H1 (cell line): Measurements from ENCODE around the gene COLEC11. TPM values are rescaled to one million over a fixed set of nuclear protein-coding genes. Genes with fewer than 3 reads are reported as not detected.

Source experiments
- CTCF ChIA-PET: fragments of 300-600 bp; sonication (Branson Sonifier 250); formaldehyde crosslinking; loops from one replicate; lab custom pipeline; 2021; ENCODE audit not compliant: partially characterized antibody; lab: Charles Lee
- POLR2A ChIA-PET: fragments of 300-600 bp; sonication (Branson Sonifier 250); formaldehyde crosslinking; loops from one replicate; lab custom pipeline; 2021; ENCODE audit warnings: inconsistent platforms; ENCODE audit not compliant: partially characterized antibody; lab: Charles Lee
- DNase-seq, 2 experiments: peaks; one replicate each; pipeline versions ENCODE4 v3.0.0 to v3.0.0-alpha.2; 2010 to 2022; ENCODE audit warnings: low spot score in 2 of 2, low read depth in 1 of 2, mixed read lengths in 1 of 2
- FAIRE-seq: peaks from 2 replicates; lab custom pipeline; 2011; peaks lifted over from hg19 to GRCh38; lab: Jason Lieb, UNC
- H2AFZ ChIP-seq: 2 replicates; pipeline ENCODE4 v1.8.1; 2012; ENCODE audit warnings: low read length, inconsistent platforms
- H2AK5ac ChIP-seq: 2 replicates; pipeline ENCODE4 v1.6.1; 2013; ENCODE audit warnings: low read depth, low read length
- H2BK120ac ChIP-seq: replicated peaks from 2 replicates; pipeline ENCODE3; 2013; ENCODE audit warnings: low read depth, low read length, inconsistent platforms
- H2BK12ac ChIP-seq: 2 replicates; pipeline ENCODE4 v1.6.1; 2013; ENCODE audit warnings: low read depth, low read length
- H2BK15ac ChIP-seq: 2 replicates; pipeline ENCODE4 v1.6.1; 2013; ENCODE audit warnings: low read length
- H2BK20ac ChIP-seq: 2 replicates; pipeline ENCODE4 v1.6.1; 2013; ENCODE audit warnings: low read length
- H2BK5ac ChIP-seq: 2 replicates; pipeline ENCODE4 v1.6.1; 2013; ENCODE audit warnings: low read depth, low read length
- H3K14ac ChIP-seq: 2 replicates; pipeline ENCODE4 v1.6.1; 2013; ENCODE audit warnings: inconsistent platforms; ENCODE audit not compliant: insufficient read length
- H3K18ac ChIP-seq: 2 replicates; pipeline ENCODE4 v1.6.1; 2013; ENCODE audit warnings: low read length; ENCODE audit errors: extremely low read depth
- H3K23ac ChIP-seq: 2 replicates; pipeline ENCODE4 v1.6.1; 2013; ENCODE audit warnings: inconsistent platforms; ENCODE audit not compliant: insufficient read length
- H3K23me2 ChIP-seq: 2 replicates; pipeline ENCODE4 v1.6.1; 2013; ENCODE audit warnings: low read depth, low read length
- H3K27ac ChIP-seq: 2 replicates; pipeline ENCODE4 v1.6.1; 2011; ENCODE audit warnings: low read depth, low read length, inconsistent platforms
- H3K27me3 ChIP-seq, 4 experiments: replicated peaks in 1 of 4; 1 replicate in 1 of 4; 2 replicates in 3 of 4; pipeline versions ENCODE4 v1.6.1 to v1.8.1; 2011 to 2013; ENCODE audit warnings: low read length in 3 of 4, mild to moderate bottlenecking in 3 of 4, inconsistent platforms in 2 of 4, mixed read lengths in 2 of 4, moderate library complexity in 1 of 4; ENCODE audit not compliant: control insufficient read depth in 3 of 4, insufficient read depth in 3 of 4; ENCODE audit errors: extremely low read depth in 1 of 4
- H3K36me3 ChIP-seq, 4 experiments: 2 replicates each; pipeline versions ENCODE4 v1.6.1 to v1.8.1; 2011 to 2013; ENCODE audit warnings: mild to moderate bottlenecking in 4 of 4, low read length in 3 of 4, moderate library complexity in 2 of 4, control low read depth in 1 of 4, inconsistent platforms in 1 of 4; ENCODE audit not compliant: insufficient read depth in 4 of 4, control insufficient read depth in 2 of 4
- H3K4ac ChIP-seq: replicated peaks from 2 replicates; pipeline ENCODE3; 2013; ENCODE audit warnings: low read length, low read depth, mixed read lengths, inconsistent platforms; ENCODE audit not compliant: insufficient read length
- H3K4me1 ChIP-seq, 4 experiments: replicated peaks in 1 of 4; 1 replicate in 1 of 4; 2 replicates in 3 of 4; pipeline versions ENCODE4 v1.6.1 to v1.8.1; 2011 to 2013; ENCODE audit warnings: low read length in 3 of 4, inconsistent platforms in 2 of 4, mixed read lengths in 1 of 4; ENCODE audit not compliant: insufficient read depth in 4 of 4, control insufficient read depth in 3 of 4
- H3K4me2 ChIP-seq, 2 experiments: 2 replicates each; pipeline versions ENCODE4 v1.6.1 to v1.8.1; 2011 to 2013; ENCODE audit warnings: low read depth in 2 of 2, low read length in 2 of 2, control low read depth in 1 of 2, inconsistent platforms in 1 of 2, mild to moderate bottlenecking in 1 of 2; ENCODE audit not compliant: insufficient read depth in 1 of 2
- H3K4me3 ChIP-seq, 4 experiments: fragments of 200-600, 300-600 bp in 1 of 4; sonication (generic), shearing (Covaris generic), sonication (Bioruptor Twin) in 1 of 4; 2 replicates each; pipeline versions ENCODE4 v1.5.1 to v1.8.1; 2011 to 2016; ENCODE audit warnings: low read length in 4 of 4, low read depth in 3 of 4, control low read depth in 2 of 4, inconsistent platforms in 2 of 4, mild to moderate bottlenecking in 2 of 4, mixed read lengths in 1 of 4, moderate library complexity in 1 of 4; ENCODE audit not compliant: insufficient read depth in 2 of 4; ENCODE audit errors: extremely low read depth in 1 of 4
- H3K56ac ChIP-seq: replicated peaks from 2 replicates; pipeline ENCODE3; 2013; ENCODE audit warnings: low read depth, mild to moderate bottlenecking, mixed read lengths, low read length, inconsistent platforms; ENCODE audit not compliant: insufficient read length
- H3K79me1 ChIP-seq: 2 replicates; pipeline ENCODE4 v1.6.1; 2013; ENCODE audit warnings: low read depth, low read length, control low read depth
- H3K79me2 ChIP-seq, 2 experiments: 2 replicates each; pipeline versions ENCODE4 v1.6.1 to v1.8.1; 2012 to 2013; ENCODE audit warnings: low read length in 2 of 2, mild to moderate bottlenecking in 2 of 2, inconsistent platforms in 1 of 2; ENCODE audit not compliant: insufficient read depth in 2 of 2, control insufficient read depth in 1 of 2
- H3K9ac ChIP-seq, 4 experiments: replicated peaks in 1 of 4; 1 replicate in 1 of 4; 2 replicates in 3 of 4; pipeline versions ENCODE4 v1.6.1 to v1.8.1; 2011 to 2013; ENCODE audit warnings: low read depth in 3 of 4, low read length in 3 of 4, control low read depth in 2 of 4, mild to moderate bottlenecking in 2 of 4, moderate library complexity in 2 of 4, inconsistent platforms in 1 of 4; ENCODE audit errors: extremely low read depth in 1 of 4
- H3K9me3 ChIP-seq, 2 experiments: 2 replicates each; pipeline versions ENCODE4 v1.6.1 to v1.8.1; 2012 to 2013; ENCODE audit warnings: mild to moderate bottlenecking in 2 of 2, moderate library complexity in 2 of 2, control low read depth in 1 of 2, inconsistent platforms in 1 of 2, low read depth in 1 of 2, low read length in 1 of 2, mixed read lengths in 1 of 2; ENCODE audit not compliant: insufficient read depth in 2 of 2
- H4K20me1 ChIP-seq, 2 experiments: replicated peaks in 1 of 2; 2 replicates each; pipeline versions ENCODE3 to v1.8.1; 2011 to 2013; ENCODE audit warnings: inconsistent platforms in 2 of 2, low read length in 2 of 2, mild to moderate bottlenecking in 1 of 2; ENCODE audit not compliant: insufficient read depth in 2 of 2, control insufficient read depth in 1 of 2
- H4K5ac ChIP-seq: 2 replicates; pipeline ENCODE4 v1.6.1; 2013; ENCODE audit warnings: low read length, low read depth, mixed read lengths, inconsistent platforms; ENCODE audit not compliant: insufficient read length
- H4K8ac ChIP-seq: 2 replicates; pipeline ENCODE4 v1.8.0; 2013; ENCODE audit warnings: mild to moderate bottlenecking, moderate library complexity, low read length, inconsistent platforms; ENCODE audit not compliant: insufficient read depth; ENCODE audit errors: extremely low read depth
- H4K91ac ChIP-seq: replicated peaks from 2 replicates; pipeline ENCODE3; 2013; ENCODE audit warnings: low read length, mixed read lengths, inconsistent platforms; ENCODE audit not compliant: insufficient read length
- ATF2 ChIP-seq: IDR thresholded peaks from 2 replicates; pipeline ENCODE4 v1.6.1; 2012; ENCODE audit warnings: low read length, inconsistent platforms
- CBX8 ChIP-seq: fragments of 300-800, 300-1000 bp; sonication (generic); IDR thresholded peaks from 2 replicates; pipeline ENCODE4 v1.7.1; 2016; ENCODE audit warnings: low read depth, low read length, borderline replicate concordance
- CTCF ChIP-seq, 3 experiments: IDR thresholded peaks; 1 replicate in 2 of 3; 2 replicates in 1 of 3; pipeline versions ENCODE4 v1.5.1 to v1.6.1; 2011; ENCODE audit warnings: low read length in 3 of 3, mild to moderate bottlenecking in 3 of 3, inconsistent platforms in 2 of 3, low read depth in 1 of 3, moderate library complexity in 1 of 3; ENCODE audit not compliant: insufficient read depth in 1 of 3; ENCODE audit errors: control extremely low read depth in 1 of 3
- HDAC6 ChIP-seq: IDR thresholded peaks from one replicate; pipeline ENCODE4 v1.7.1; 2012; ENCODE audit warnings: low read depth, mild to moderate bottlenecking, inconsistent platforms, low read length, moderate library complexity
- KDM4A ChIP-seq: IDR thresholded peaks from one replicate; pipeline ENCODE4 v1.7.1; 2012; ENCODE audit warnings: low read depth, mild to moderate bottlenecking, moderate library complexity, low read length, inconsistent platforms; ENCODE audit not compliant: severe bottlenecking
- WGBS, 2 experiments: shearing (Covaris generic) in 1 of 2; methylation state at CpG; one replicate each; pipeline versions ENCODE4 v1.1.6 to v1.1.7; 2013 to 2015; ENCODE audit warnings: low lambda C conversion rate in 2 of 2, mixed read lengths in 2 of 2, inconsistent platforms in 1 of 2, low coverage in 1 of 2, missing lambda C conversion rate in 1 of 2; ENCODE audit not compliant: insufficient replicate concordance in 2 of 2, insufficient coverage in 1 of 2, insufficient read length in 1 of 2; ENCODE audit errors: extremely low coverage in 1 of 2, missing lambda C conversion rate in 1 of 2; 5-methylcytosine and 5-hydroxymethylcytosine counted together
- polyA plus RNA-seq, 7 experiments: library from polyadenylated mRNA; depleted of rRNA in 3 of 7; stranded (reverse) in 5 of 7; unstranded in 2 of 7; fragments of >200 nt in 5 of 7; fragments of 200-250 nt in 2 of 7; gene quantifications; 1 replicate in 5 of 7; 2 replicates in 1 of 7; 4 replicates in 1 of 7; pipeline versions ENCODE4 v1.2.1 to v1.2.3, GENCODE V29; 2011 to 2013; ENCODE audit warnings: missing spikeins in 2 of 7, mixed read lengths in 2 of 7
- total RNA-seq: library from RNA; stranded (reverse); fragmentation: NEBNext Ultra II Directional; extraction: Animal tissue kit (Norgen Biotek cat#: 25700); gene quantifications from 2 replicates; pipeline ENCODE4 v1.2.1, GENCODE V29; 2021

COLEC11 gene
- total and polyA plus RNA-seq, 2 of the 8 experiments (the other 6 are each of a cell fraction or from before 2014, with no cell fraction given): 0.47 to 0.80 TPM

- no peaks in the 10 kb centered on the region for H3K36me3 ChIP-seq
- no peaks in the 10 kb centered on the region for H3K79me1 ChIP-seq
- no peak overlapping the region for H3K23ac ChIP-seq
- H2AFZ ChIP-seq: no peak overlapping the region
- ChIA-PET CTCF (interaction anchor here (0.9 to 1.9 kb wide), 5 partner anchors 11 to 179 kb away, joined by 3 to 8 read pairs (median 7); no protein-coding TSS in a partner anchor), POLR2A (interaction anchor here (0.7 to 1.0 kb wide), 2 partner anchors 20 to 24 kb away, joined by 3 to 4 read pairs; no protein-coding TSS in a partner anchor)
- H3K14ac ChIP-seq: no peak overlapping the region
- no peak for DNase-seq
- FAIRE-seq: no peak
- no peak overlapping the region for H2BK5ac ChIP-seq
- H2BK120ac ChIP-seq: no peak overlapping the region
- no peaks in the 10 kb centered on the region for H3K9me3 ChIP-seq
- H2BK12ac ChIP-seq: no peak overlapping the region
- no peak overlapping the region for H3K18ac ChIP-seq
- no peak overlapping the region for H4K5ac ChIP-seq
- H3K79me2 ChIP-seq: no peaks in the 10 kb centered on the region
- no peak overlapping the region for H2BK20ac ChIP-seq
- H2AK5ac ChIP-seq: 0 out of 2 replicates have a peak overlapping the region, but pooled peaks have one; percentile 24
- no peak overlapping the region for H3K56ac ChIP-seq
- H4K8ac ChIP-seq: no peak overlapping the region; the same call in 1 of the 2 replicates
- no peak overlapping the region for H3K27ac ChIP-seq
- no peaks in the 10 kb centered on the region for H3K4me1 ChIP-seq
- no peak overlapping the region for H4K91ac ChIP-seq
- no peaks in the 10 kb centered on the region for H3K23me2 ChIP-seq
- no peak overlapping the region for H3K4me3 ChIP-seq
- no peak overlapping the region for H3K4ac ChIP-seq
- no peak overlapping the region for H3K9ac ChIP-seq
- no peak overlapping the region for H3K4me2 ChIP-seq
- no peak overlapping the region for H2BK15ac ChIP-seq
- H3K27me3 ChIP-seq: no peaks in the 10 kb centered on the region
- 92% methylated on average over 24 of the region's 25 CpGs; no CpG with 5 or more reads in 1 of the 2 experiments for WGBS, 2 experiments
- peaks cover 0 to 2% of the 10 kb centered on the region in 2 experiments for H4K20me1 ChIP-seq
- TF ChIP-seq ATF2 (no peak), KDM4A (no peak), HDAC6 (no peak), CBX8 (no peak), CTCF (IDR thresholded peaks at IDR 0.05; ENCODE audit: control extremely low read depth in 1 of 3, insufficient read depth in 1 of 3, low read depth in 1 of 3, low read length in 3 of 3) (no peak)
Measured at GRCh38 chr2:3602553-3603339, 7.8 kb downstream of the COLEC11 start.
